Bone marrow (tissue), 2 donors: ENCODE results near the gene PRKN.

ENCODE experiments used
- DNase-seq, 2 donors: peaks; one replicate each; lab custom pipeline; 2025; lab: John Stamatoyannopoulos, UW

PRKN gene

DNA sequence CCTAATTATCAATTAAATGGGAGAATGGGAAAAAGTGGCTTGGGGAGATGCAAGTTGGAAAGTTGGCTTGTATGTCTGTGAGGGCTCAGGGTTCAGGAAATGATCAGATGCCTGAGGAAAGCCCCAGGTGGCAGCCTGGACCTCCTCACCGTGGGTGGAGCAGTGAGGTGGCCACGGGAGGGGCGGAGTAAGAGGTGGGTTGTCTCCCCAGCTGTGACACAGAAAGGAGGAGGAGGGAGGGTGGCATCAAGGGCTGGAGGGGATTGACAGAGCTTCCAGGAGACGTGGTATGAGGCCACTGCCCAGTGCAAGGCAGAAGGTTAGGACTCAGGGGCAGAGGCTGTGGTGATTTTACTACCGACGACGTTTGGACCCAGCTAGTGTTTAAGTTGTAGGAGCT is 672.2 kb downstream of the PRKN start:
- no peak for DNase-seq

DNA sequence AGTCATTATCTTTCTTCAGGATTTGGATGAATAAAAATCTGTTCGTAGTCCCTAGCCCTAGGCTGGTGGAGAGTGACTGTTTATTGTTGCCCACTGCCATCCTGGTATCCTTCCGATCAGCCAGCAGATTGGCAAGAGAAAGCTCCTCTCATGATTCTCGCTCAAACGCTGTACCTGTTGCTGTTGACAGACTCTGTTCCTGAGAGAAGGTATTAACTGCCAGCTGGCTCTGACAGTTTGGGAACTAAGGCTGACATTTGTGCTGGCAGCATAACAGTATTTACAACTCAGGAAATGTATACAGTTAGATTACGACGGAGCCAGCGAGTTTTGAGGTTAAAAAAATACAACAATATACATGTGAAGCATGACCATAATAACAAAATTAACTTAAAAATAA is 674.5 kb downstream of the PRKN start:
- DNase-seq = no peak

DNA sequence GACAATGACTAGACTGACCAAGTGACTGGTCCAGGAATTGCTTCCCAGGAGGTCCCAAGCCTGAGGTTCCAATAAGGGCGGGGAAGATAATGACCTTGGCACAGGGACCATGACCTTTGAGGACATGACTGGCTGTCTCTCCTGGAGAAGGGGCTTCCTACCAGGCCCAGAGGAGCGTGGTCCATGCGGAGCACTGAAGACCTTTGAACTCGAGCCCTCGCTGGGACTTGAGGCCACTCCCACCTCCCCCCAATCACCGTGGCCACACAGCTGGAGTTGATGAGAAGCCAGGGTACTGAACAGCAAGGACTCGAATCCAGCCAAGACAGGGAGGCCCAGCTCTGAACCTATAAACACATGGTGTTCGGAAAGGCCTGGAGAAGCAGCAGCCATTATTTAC is 677.0 kb downstream of the PRKN start:
- DNase-seq = no peak

DNA sequence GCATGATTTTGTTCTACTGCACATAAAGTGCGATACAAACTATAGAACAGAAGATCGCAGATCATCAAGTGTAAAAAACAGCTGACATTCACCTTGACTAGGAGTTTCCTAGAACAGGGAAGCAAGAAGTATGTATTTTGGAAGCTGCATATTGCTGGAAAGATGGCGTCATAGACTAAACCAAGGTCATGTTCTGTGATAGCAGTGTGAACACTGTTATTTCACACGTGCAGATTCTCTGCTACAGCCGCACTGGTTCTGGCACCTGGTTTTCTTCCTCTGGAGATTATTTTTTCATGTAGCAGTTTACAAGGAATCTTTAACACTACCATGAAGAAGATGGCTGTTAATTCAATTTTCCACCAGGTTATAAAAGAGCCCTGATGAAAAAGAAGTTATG is 681.2 kb downstream of the PRKN start:
- no peak for DNase-seq

DNA sequence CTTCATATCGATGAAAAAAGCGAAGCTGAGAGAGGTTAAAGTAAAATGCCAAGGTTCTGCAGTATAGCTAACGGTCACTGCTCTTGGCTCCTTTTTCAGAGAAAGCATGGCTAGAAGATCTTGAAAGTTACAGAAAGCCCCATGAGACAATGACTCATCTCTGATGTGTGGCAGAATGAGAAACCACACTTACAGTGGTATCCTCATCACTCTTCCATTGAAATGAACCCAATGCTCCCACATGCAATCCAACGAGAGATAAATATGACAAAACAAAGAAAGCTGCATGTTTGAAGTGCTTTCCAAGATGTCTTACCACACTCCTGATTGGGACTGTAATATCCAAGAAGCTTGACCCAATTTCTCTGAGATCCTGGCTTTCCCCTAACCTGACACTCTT is 694.9 kb downstream of the PRKN start:
- no peak for DNase-seq

DNA sequence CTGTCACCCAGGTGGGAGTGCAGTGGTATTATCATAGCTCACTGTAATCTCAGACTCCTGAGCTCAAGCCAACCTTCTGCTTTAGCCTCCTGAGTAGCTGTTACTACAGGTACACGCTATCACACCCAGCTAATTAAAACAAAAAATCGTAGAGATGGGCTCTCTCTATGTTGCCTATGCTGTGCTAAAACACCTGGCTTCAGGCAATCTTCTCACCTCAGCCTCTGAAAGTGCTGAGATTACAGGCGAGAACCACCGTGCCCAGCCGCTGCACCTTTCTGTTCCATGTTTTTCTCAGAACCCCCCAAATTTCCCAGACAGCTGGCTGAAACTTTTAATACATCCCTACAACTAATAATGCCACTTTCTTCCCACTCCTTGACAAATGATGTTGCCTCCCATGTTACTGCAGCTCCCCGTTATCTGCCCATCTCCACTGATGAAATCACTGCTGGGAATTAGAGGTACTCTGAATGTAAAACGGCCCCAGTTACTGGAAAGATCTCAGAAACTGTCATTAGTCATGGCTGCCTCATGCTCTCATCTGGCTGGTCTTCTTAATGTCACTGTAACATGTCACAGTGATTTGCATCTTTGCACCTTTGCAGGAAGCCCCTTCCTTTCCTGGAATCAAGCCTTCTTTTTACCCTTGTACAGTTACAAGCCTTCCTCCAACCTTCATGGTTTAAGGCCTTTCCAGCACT is 697.5 kb downstream of the PRKN start:
- DNase-seq = no peak

DNA sequence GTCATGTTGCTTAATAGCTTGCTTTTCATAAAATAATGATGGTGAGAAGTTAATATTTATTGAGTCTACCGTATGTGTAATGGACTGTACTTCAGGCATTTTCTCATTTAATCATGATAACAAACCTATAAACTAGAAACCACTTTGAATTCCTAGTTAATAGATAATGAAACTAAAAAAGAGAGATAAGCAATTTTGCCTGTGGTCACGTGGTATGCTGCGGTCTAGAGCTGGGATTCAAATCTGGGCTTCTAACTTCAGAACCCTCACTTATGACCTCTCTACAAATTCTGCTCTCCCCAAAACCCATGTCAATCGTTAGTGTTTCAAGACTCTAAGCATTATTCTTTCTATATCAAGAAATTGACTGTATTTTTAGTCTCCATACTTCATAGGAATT is 700.7 kb downstream of the PRKN start:
- DNase-seq = no peak

DNA sequence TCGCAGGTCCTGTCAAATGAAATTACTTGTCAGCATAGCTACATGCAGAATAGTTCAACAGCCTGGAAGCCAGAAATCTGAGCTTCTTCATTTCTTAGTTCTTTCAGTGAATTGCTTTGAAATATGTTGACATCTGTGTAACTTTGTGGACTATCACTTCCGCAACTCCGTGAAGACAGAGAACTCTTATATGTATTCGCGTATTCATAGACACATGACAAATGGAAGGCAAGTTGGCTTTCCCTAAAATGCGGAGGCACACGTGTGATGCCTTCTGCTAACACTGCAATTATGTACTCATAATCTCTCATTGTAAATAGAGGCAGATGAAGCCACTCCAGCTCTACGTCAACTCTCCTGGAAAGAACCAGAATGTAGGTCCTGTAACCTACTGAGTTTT is 701.5 kb downstream of the PRKN start:
- no peak for DNase-seq

DNA sequence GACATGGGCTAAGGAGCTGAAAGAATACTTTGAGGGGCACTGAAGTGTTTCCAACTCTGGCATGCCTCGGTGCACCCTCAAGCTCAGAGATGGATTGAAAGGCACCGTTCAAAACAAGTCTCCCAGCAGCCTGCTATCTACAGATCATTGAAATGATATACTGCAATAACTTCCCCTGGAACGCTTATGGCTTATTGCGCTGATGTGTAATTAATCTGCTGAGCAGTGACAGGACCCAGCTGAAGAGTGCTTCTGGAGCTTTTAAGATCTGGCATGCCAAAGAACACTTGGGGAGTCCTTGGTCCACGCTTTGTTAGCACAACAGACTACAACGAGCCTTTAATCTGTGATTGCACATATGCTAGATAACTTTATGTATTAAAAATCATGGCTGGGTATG is 708.2 kb downstream of the PRKN start:
- DNase-seq = no peak

DNA sequence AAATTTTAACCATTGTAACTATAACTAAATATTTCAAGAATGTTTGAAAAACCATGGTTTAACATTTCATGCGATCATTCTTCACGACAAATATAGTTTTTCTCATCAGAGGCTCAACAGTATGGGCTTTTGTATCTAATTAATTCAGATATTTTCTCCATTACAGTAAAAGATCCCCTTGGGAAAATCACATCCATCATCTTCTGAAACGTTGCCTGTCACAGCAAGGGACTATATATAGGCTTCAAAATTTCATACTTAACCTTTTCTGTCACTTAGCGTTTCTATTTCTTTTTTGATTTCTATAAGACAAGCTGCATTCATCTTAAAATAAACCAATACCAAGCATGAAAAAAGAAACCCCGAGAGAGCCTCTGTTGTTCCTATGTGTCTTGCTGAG is 710.0 kb downstream of the PRKN start:
- DNase-seq = no peak

DNA sequence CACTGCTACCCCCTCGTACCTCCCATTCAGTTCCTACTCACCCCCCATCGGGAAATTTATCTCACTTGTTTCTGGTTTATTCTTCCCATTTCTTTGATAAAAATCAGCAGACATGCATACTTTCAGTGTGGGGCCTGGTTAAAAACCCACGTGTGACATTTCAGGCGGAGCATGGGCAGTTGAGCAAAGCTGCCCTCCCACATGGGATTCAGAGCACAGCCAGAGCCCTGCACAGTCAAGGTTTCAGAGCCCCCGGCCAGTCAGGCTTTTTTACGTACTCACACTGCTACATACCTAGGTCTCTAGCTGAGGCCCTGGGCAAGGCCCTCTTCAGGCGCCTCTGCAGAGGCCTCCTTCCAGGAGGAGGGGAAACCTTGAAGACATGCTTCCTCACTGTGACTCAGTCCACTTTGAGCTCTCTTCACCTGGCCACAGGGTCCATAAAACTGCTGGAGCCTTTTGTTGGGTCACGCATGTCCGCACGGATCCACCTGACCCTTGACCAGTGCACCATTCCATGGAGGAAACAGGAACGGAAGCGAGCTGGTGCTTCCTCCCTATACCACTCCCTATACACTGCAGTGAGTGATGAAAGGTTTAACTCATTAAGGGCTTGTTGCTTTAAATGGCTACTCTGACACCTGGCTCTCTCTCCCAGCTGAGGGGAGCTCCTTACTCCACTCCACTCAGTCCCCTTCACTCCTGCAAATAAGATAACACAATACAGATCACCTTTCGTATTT is 713.3 kb downstream of the PRKN start:
- DNase-seq = no peak

DNA sequence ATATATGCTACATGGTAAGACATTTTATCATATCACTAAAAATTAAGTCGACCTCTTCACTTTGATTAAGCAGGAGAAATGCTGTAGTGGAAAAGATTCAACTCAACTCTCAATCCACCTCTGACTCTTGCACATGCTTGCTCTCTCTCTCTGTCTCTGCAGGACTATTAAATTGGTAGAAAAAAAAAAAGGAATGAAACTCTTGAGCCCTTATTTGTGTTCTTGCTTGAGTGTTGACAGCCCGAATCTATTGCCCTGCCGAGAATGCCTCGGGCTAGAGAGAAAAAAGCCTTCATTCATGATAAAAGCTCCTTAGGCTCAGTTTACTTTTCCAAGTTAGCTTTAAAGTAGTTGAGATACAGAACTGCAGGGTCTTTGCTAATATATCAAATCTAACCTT is 722.2 kb downstream of the PRKN start:
- no peak for DNase-seq

DNA sequence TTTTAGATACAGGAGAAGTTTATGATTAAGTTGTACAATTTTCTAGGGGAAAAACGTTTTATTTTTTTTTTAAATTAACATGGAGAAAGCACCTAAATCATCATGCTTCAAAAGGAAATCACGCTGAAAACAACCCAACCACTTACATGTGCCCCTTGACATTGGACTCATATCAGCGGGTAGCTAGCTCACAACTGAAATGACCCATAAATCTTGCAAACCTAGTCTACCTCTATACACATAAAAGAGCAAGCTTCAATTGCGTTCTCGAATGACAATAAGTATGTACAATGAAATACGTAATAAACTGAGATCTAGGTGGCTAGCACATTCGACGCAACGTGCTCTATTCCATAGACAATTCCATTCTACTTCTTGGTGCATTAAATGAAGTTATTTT is 730.8 kb downstream of the PRKN start:
- DNase-seq = no peak

DNA sequence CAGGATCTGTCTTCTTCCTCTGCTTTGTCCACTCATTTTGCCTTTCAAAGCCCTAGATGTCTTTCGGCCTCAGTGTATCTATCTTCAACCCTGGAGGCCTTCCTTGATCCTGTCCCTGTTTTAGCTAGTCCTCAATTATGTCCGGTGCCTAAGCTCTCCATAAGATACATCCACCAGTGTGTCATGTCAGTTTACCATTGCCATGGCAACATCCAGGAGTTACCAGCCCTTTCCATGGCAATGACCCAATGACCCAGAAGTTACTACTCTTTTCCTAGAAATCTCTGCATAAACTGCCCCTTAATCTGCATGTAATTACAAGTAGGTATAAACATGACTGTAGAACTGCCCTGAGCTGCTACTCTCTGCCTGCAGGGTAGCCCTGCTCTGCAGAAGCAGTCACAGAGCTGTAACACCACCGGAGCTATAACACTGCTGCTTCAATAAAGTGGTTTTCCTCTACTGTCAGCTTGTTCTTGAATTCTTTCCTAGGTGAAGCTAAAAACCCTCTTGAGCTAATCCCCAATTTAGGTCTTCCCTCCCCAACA is 741.6 kb downstream of the PRKN start:
- no peak for DNase-seq

DNA sequence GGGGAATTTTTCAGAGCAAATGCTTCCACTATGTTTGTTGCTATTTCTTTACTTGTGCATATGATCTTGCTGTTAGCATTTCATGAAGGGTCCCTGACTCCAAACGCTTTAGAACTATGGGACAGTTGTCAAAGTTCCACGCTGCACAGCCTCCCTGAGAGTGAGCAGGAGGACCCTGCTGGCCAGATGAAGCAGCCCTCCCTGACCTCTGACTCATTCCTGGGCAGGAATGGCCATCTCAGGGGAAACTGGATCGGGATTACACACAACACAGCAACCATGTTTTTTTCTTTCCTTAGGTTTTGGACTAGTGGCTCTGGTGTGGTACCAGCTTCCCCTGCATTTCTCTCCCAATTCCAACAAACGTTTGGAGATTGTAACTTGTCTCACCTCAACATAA is 742.9 kb downstream of the PRKN start:
- no peak for DNase-seq

DNA sequence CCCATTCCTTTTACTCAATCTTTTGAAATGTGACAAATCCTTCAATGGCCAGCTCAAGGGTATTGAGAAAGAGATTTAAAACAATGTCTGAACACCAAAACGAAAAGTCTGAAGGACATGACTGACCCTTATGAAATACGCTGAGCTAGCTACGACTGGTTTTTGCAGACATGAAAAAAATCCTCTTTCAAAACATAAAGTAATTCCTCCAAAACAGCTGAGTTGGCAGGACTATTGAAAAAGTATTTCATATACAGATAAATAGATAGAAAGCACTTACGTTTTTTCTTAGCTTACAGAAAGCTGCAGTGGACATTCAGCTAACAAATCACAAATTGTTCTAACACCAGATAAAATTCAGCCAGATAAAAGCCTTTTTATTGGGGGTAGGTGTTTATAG is 751.0 kb downstream of the PRKN start:
- DNase-seq = no peak

DNA sequence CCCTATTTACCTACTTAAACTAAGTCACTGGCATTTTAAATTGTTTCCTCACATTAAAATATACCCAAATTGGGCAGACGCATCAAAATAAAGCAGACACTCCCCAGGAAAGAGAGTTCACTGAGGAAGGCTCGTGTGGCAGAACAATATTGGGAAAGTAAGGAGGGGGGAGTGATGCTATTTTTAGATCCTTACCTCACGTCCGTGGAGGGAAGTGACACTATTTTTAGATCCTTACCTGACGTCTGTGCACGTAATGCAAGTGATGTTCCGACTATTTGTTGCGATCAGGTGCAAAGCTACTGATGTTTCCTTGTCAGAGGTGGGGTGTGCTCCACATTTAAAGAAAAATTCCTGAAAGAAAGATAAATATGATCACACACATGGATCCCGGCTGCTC is 754.5 kb downstream of the PRKN start:
- no peak for DNase-seq

DNA sequence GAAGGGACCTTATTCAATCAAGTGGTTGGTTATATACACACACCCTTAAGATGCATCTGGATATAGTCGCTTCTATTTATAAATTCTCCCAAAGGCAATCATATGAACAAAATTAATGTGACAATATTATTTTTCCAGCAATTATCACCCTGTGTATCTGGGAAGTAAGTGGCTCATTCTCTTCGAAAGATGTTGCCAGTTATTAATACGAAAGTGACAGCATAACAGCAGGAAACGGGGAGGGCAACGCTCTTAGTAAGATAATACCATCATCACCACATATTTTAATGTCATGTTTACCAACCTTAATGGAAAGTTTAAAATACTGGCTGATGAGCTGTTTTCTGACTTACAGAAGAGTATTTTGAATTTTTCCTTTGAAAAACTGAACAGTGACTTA is 756.5 kb downstream of the PRKN start:
- no peak for DNase-seq

DNA sequence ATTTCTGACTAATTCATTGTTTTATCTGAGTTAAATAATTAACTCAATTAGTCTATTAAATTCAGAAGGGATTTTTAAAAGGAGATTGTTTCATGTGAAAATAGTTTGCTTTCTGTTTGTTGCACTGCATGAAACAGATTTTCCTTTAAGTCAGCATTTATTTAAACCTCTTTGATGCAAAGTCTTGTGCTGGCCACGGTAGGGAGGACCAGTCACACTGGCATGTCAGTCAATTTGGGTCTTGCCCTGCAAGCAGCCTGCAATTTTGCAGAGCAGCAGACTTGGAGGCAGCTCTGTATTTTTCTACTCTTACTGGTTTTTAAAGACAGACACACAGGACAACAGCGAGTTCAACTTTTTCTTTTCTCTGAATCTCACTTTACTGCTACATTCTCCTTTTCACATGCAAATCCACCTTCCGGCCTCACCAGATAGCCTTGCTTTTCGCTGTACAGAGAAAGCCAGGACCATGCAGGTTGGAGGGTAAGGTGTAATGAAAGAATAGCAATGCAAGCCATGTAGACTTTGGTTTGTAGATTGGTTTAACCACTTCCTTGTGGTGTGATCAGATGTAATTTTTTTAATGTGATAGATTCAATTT is 763.8 kb downstream of the PRKN start:
- DNase-seq = no peak

DNA sequence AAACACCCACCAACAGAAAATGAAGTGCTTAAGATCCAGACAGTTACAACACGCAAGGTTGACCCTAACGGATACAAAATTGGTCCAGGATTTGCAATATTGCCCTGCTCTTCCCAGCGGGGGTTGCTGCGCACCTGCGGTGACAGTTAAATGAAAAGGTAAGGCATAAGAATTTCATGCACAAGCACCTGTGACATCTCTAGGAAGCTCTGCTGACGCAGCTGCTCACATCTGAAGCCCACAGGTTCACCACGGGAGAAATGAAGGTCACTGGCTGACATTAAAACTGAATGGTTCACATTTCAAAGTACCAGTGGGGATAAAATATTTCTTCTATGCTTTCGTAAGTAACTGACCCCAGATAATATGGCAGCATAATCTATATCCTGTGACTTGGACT is 764.4 kb downstream of the PRKN start:
- DNase-seq = no peak

DNA sequence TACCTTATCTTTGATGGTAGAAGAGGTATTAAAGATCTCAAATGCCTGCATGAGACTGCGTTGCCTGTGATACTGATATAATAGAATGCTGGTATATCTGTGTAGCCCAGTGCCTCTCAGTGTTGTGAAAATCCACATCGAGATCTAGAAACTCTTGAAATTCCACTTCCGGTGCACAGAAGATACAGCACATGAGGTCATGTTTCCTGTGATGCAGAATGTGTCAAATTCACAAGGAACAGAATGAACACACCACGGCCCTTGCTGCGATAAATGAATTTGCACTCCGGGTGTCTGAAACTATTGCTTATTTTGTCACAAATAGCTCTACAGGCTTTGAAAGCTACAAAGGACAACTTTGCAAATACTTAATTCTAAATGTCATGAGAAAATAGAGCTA is 765.8 kb downstream of the PRKN start:
- no peak for DNase-seq

DNA sequence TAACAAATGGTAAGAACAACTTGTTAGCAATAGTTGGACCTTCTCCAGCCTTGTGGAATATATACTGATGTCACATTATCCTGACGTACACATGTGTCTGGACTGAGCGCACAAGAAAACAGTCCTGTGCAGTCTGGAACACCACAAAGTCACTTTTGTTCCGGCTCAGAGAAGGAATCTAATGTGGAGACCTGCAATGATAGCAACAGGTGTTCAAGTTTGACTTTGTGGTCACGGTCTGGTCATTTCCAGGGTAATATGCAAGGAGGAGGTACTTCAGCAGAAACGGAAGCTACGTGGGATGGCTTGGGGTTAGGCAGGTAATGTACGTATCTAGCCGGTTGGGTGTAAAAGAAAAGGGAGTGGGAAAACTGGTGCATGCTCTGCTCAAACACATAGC is 766.5 kb downstream of the PRKN start:
- DNase-seq = no peak

DNA sequence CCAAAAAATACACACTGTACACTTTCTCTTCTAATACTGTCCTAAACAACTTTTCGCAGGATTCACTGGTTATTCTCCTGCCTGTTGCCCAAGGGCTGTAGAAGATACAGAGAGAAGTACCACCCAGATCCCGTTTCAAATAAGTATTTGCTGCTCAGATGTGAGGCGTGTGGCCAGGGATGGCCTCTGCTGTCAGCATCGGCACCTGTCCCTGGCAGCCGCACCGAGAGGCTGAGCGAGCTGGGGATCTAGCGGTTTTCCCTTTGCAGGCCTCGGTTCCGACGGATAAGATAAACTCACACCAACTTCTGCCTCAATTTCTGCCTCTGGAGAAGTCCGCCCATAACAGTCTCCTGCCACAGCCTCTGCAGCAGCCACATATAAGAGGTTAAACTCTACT is 768.5 kb downstream of the PRKN start:
- no peak for DNase-seq
